Loucy (cell line): ENCODE measurements around the gene PPIP5K1.

Source experiments
- H2AFZ ChIP-seq: fragments of 200-600 bp; sonication (generic); 2 replicates; pipeline ENCODE4 v1.6.0; 2016; ENCODE audit warnings: antibody characterized with exemption, mild to moderate bottlenecking, low read length, moderate library complexity
- H3F3A ChIP-seq: fragments of 200-600 bp; 2 replicates; pipeline ENCODE4 v1.6.0; 2016; ENCODE audit warnings: antibody characterized with exemption, low read depth, mild to moderate bottlenecking
- H3K27me3 ChIP-seq: fragments of 200-600 bp; sonication (generic); 2 replicates; pipeline ENCODE4 v1.6.1; 2014; ENCODE audit warnings: low read length, mild to moderate bottlenecking; ENCODE audit not compliant: insufficient read depth, poor library complexity, severe bottlenecking
- H3K36me3 ChIP-seq: fragments of 200-600 bp; sonication (generic); 2 replicates; pipeline ENCODE4 v1.6.1; 2016; ENCODE audit warnings: low read length; ENCODE audit not compliant: insufficient read depth
- H3K4me1 ChIP-seq: fragments of 200-600 bp; sonication (generic); 2 replicates; pipeline ENCODE4 v1.5.1; 2014; ENCODE audit warnings: low read length, mild to moderate bottlenecking; ENCODE audit not compliant: insufficient read depth, poor library complexity, severe bottlenecking
- H3K4me2 ChIP-seq: fragments of 200-600 bp; sonication (generic); 2 replicates; pipeline ENCODE4 v1.6.0; 2014; ENCODE audit warnings: antibody characterized with exemption, low read length, low read depth, mild to moderate bottlenecking; ENCODE audit not compliant: poor library complexity, severe bottlenecking
- H3K4me3 ChIP-seq: fragments of 200-600 bp; sonication (generic); 2 replicates; pipeline ENCODE4 v1.5.1; 2014; ENCODE audit warnings: low read length, mild to moderate bottlenecking, mixed read lengths; ENCODE audit not compliant: poor library complexity, severe bottlenecking
- H3K79me2 ChIP-seq: fragments of 200-600 bp; sonication (generic); 2 replicates; pipeline ENCODE4 v1.6.1; 2014; ENCODE audit warnings: low read length; ENCODE audit not compliant: insufficient read depth
- H3K9ac ChIP-seq: fragments of 200-600 bp; sonication (generic); 2 replicates; pipeline ENCODE4 v1.6.0; 2014; ENCODE audit warnings: mild to moderate bottlenecking, low read depth, low read length, moderate library complexity; ENCODE audit not compliant: poor library complexity, severe bottlenecking
- H3K9me2 ChIP-seq: fragments of 200-600 bp; sonication (generic); replicated peaks from 2 replicates; pipeline ENCODE4 v1.6.1; 2016; ENCODE audit warnings: low read depth, low read length, mixed read lengths
- H3K9me3 ChIP-seq: fragments of 200-600 bp; sonication (generic); 2 replicates; pipeline ENCODE4 v1.6.1; 2014; ENCODE audit warnings: mild to moderate bottlenecking, antibody characterized with exemption, low read length, low read depth; ENCODE audit not compliant: insufficient read depth
- H4K20me1 ChIP-seq: fragments of 200-600 bp; sonication (generic); 2 replicates; pipeline ENCODE4 v1.6.0; 2014; ENCODE audit warnings: antibody characterized with exemption, low read length, mild to moderate bottlenecking; ENCODE audit not compliant: insufficient read depth, poor library complexity, severe bottlenecking
- CTCF ChIP-seq: fragments of 200-600 bp; sonication (generic); conservative IDR thresholded peaks from 2 replicates; pipeline ENCODE4 v1.5.1; 2014; ENCODE audit warnings: mild to moderate bottlenecking, antibody characterized with exemption, low read length
- EZH2phosphoT487 ChIP-seq: fragments of 200-600 bp; IDR thresholded peaks from 2 replicates; pipeline ENCODE4 v1.6.1; 2018; ENCODE audit warnings: antibody characterized with exemption, mild to moderate bottlenecking, moderate library complexity, borderline replicate concordance

The PPIP5K1 gene

GRCh38 chr15:43527802-43528541, 62.0 kb downstream of the PPIP5K1 start:
- no peaks in the 10 kb centered on the region for H4K20me1 ChIP-seq
- H3K9me3 ChIP-seq, result no peaks in the 10 kb centered on the region
- H3F3A ChIP-seq, result no peaks in the 10 kb centered on the region
- H2AFZ ChIP-seq, result no peak overlapping the region
- no peaks in the 10 kb centered on the region for H3K79me2 ChIP-seq
- H3K36me3 ChIP-seq, result no peaks in the 10 kb centered on the region
- TF ChIP-seq CTCF, result no peak
- no peak for TF ChIP-seq EZH2phosphoT487
- H3K4me3 ChIP-seq, result no peak overlapping the region
- no peaks in the 10 kb centered on the region for H3K4me1 ChIP-seq
- no peaks in the 10 kb centered on the region for H3K9me2 ChIP-seq
- H3K4me2 ChIP-seq, result no peak overlapping the region
- H3K9ac ChIP-seq, result no peak overlapping the region
- no peaks in the 10 kb centered on the region for H3K27me3 ChIP-seq

- H3K9ac ChIP-seq, result no peak overlapping the region
- no peaks in the 10 kb centered on the region for H3K36me3 ChIP-seq
Measured at GRCh38 chr15:43527016-43527801, 62.8 kb downstream of the PPIP5K1 start.

GRCh38 chr15:43526261-43526930, 63.6 kb downstream of the PPIP5K1 start:
- no peaks in the 10 kb centered on the region for H4K20me1 ChIP-seq
- no peaks in the 10 kb centered on the region for H3K79me2 ChIP-seq
- no peak for TF ChIP-seq CTCF
- TF ChIP-seq EZH2phosphoT487, result no peak

More at GRCh38 chr15:43527016-43527801, 62.8 kb downstream of the PPIP5K1 start:
- Histone ChIP-seq H3K79me2 (no peaks in the 10 kb centered on the region), H3F3A (no peaks in the 10 kb centered on the region), H3K4me3 (no peak overlapping the region), H3K4me2 (no peak overlapping the region), H4K20me1 (no peaks in the 10 kb centered on the region), H3K9me3 (no peaks in the 10 kb centered on the region), H3K9me2 (no peaks in the 10 kb centered on the region), H2AFZ (no peak overlapping the region), H3K27me3 (no peaks in the 10 kb centered on the region), H3K4me1 (no peaks in the 10 kb centered on the region)
- TF ChIP-seq EZH2phosphoT487, result no peak
- no peak for TF ChIP-seq CTCF

More at GRCh38 chr15:43526261-43526930, 63.6 kb downstream of the PPIP5K1 start:
- no peak overlapping the region for H3K4me3 ChIP-seq
- no peaks in the 10 kb centered on the region for H3K27me3 ChIP-seq
- H3K4me1 ChIP-seq, result no peaks in the 10 kb centered on the region
- no peaks in the 10 kb centered on the region for H3K9me3 ChIP-seq
- H3K36me3 ChIP-seq, result no peaks in the 10 kb centered on the region; the same call in 1 of the 2 replicates
- H2AFZ ChIP-seq, result no peak overlapping the region
- H3K9ac ChIP-seq, result no peak overlapping the region
- no peak overlapping the region for H3K4me2 ChIP-seq
- H3F3A ChIP-seq, result no peaks in the 10 kb centered on the region
- H3K9me2 ChIP-seq, result no peaks in the 10 kb centered on the region
